ENCODE results near the gene GNAO1.

The GNAO1 gene

DNA sequence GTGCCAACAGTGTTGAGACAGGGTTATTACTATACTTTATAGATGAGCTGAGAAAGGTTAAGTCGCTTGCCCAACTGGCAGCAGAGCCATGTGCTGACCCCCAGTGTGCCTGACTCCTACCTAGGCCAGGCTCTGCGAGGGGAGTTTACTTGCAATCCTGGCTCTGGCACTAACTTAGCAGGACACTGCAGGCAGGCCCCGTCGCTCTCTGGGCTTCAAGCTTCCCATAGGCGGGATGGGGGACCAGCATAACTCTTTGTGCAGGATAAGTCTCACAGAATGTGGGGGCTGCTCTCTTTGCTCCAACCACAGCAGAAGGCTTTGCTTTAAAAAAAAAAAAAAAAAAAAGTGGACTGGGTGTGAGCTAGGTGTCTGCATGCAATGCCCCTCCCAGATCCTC, 102.7 kb downstream of the GNAO1 start:
- DNase-seq (ENCODE audit: low spot score): no peak

DNA sequence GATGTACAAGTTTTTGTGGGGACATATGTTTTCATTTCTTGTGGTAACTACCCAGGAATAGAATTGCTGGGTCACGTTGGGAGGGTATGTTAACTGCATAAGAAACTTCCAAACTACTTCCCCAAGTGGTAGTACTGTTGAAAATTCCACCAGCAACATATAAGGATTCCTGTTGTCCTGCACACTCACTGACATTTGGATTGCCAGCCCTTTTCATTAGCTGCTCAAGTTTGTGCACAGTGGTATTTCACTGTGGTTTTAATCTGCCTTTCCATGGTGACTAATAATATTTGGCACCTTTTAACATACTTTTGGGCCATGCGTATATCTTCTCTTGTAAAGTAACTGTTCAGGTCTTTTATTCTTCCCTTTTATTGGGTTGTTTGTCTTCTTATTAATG, 103.3 kb downstream of the GNAO1 start:
- DNase-seq (ENCODE audit: low spot score): no peak

DNA sequence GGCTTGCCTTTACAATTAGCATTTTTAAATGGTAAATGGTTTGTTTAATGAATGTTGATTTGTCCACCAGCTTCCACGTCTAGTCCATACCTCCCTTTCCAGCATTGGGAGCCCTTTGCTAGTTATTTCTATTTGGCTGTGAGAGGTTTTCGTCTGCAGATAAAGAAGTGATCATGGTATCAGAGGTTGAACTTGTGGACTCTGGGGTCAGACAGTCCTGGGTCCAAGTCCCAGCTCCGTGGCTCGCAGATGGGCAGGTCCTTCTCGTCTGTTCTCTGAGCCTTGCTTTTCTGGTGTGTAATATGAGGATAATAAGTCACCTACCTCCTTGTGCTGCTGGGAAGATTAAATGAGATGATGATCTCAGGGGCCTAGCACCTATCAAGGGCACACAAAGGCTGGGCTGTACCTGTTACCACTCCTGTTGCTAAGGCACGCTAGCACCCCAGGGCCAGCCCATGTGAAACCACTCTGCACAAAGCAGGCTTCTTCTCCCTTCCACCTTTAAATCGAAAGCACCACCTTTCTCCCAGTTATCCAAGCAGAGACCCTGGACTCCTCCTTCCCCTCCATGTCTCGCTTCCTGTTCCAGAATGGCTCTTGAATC, 103.9 kb downstream of the GNAO1 start:
- no peak for DNase-seq (ENCODE audit: low spot score)

DNA sequence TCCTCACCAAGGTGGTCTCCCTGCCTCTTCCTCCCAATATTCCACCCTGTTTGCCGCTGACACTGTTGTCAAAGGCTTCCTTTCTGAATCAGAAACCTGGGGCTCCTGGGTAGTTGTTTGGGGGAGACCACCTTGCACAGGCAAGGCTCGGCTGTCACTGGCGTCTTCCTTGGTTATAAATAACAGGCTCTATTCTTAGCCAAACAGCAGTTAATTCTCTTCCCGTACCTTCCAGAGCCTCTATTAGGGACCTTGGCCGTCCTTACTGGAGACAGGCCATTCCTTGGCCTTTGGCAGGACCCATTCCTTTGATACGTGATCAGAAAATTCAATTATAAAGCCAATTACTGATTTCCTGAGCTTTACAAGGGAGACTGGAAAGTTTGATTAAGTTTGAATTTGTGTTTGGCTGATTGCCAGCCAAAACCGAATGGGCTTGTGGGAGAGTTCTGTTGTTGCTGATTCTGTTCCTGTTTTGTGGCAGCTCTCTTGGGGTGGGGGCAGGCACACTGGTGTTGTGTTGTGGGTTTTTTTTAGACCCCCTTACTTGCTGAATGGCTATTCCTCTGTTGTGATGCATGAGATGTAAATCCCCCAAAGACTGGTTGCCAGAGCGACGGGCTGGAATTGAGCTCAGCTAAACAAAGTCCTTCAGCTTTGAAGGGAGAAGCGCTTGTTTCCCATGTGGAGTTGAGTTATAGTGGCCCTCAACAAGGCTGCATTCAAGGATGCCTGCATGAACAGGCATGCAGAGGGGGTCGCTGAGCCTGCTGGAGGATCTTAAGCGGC, 104.6 kb downstream of the GNAO1 start:
- no peak for DNase-seq (ENCODE audit: low spot score)

DNA sequence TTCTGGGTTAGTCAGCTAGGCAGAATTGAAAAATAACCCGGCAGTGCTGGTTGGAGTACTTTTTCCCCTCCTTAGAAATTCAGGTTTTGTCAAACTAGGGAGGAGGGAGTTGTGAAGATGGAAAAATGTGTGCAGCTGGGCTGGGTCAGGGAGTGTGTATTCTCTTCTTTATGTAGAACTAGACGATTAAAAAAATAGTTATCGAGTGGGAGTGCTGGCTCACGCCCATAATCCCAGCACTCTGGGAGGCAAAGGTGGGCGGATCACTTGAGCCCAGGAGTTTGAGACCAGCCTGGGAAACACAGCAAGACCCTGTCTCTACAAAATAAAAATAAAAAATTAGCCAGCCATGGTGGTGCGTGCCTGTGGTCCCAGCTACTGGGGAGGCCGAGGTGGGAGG, 106.4 kb downstream of the GNAO1 start:
- no peak for DNase-seq (ENCODE audit: low spot score)

DNA sequence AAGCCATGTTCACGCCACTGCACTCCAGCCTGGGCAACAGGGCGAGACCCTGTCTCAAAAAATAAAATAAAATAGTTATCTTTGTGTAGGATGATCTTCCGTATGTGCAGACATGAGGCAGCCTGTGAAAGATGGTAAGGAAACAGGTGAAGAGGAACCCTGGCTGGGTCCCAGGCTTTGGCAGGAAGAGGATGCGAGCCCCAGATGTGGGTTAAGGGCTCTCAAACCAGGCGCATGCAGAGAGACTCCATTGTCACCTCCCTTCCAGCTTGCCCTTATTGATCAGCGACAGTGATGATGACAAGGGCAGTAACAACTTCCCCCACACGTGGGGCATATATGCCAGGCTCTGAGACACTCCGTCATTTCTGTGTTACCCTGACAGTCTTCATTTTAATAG, 106.8 kb downstream of the GNAO1 start:
- no peak for DNase-seq (ENCODE audit: low spot score)

DNA sequence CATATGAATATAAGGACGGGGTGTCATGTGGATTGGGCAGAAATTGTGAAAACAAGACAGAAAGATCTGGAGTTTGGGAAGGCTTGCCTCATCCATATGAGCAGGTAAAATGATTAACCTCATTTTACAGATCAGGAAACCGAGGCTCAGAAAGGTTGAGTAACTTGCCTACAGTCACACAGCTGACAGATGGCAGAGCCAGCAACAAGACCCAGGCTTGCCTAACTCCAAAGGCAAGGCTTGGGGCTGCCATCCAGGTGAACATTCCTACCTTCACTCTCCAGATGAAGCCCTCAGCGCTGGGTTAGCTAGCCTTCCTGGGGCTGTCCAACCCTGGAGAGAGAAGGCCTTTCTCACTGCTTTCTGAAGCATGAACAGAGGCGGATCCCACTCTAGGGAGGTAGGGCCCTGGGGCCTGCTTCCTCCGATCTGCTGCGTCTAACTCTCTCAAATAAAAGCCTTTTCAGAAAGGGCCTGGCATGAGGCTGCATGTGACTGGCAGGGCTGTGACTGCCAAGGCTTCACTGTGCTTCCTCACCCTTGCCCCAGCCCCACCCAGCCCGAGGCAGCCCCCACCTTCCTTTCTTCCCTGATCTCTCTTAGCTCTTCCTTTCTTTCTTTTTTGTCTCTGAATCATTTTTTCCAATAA, 107.8 kb downstream of the GNAO1 start:
- DNase-seq (ENCODE audit: low spot score): no peak

DNA sequence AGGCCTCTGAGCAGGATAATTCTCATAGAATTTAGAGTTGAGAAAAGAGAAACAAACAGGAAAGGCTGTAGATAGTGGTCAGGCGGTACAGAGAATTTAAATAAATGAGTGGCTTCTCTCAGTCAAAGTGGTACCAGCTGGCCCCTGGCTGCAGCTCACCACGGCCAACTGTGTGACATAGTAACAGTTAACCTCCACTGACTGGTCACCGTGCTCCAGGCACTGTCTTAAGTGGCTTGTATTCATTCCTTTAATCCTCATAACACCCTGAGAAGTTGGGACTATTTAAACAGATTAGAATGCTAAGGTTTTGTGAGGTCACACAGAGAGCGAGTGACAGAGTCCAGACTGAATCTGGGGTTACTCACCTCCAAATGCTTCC, 108.9 kb downstream of the GNAO1 start:
- no peak for DNase-seq (ENCODE audit: low spot score)

DNA sequence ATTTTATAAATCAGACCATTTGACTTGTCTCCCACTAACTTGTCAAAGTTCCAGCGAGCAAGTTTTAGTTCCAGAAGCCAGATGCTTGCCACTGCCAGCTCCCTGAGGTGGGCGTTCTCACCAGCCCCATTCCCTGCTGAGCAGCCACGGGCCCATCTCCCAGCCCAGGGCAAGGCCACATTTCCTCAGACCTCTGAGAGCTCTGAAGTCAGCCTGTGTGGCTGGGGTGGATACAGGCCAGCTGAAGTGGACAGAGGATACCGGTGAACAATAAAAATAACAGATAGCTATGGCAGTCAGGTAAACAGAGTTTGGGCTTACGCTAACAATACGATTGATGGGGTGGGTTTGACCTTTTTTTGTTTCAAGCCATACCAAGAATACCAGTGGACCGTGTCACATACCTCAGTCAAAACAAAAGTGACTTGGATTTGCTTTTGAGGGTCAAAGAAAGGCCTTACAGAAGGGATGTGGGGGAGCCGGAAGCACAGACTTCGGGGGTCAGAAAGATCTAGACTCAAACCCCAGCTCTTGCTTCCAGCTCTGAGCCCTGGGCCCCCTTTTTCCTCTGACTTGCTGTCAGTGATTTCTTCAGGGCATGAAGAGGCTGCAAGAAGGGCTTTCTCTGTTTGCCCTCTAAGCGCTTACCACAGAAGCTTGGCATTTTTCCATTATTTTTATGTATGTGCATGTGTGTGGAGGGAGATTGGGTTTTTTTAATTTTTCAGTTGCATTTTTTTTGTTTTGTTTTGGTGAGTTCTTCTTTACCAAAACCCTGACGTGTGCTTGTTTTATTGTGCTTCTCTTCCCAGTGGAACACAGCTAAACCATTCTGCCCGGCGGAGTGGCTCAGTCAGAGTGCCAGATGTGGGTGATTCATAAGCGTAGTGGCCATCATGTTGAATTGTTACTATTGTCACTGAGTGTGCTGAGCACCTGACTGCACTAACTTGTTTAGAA, 109.9 kb downstream of the GNAO1 start:
- DNase-seq (ENCODE audit: low spot score): no peak

DNA sequence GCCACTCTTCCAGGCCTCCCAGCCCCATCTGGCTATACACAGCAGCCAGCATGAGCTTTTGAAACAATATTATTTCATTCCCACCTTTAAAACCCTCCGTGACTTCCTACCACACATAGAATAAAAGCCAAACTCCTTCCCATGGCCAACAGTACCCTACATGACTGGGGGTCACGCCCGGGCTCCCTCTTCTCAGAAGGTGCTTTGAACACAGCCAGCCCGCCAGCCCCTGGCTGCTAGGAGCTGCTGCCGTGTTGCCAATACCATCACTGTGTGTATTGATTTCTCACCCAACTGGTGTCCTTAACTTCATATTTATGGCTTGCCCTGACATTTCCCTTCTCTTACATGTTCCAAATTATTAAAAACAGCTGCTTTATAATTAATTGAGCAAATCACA, 111.2 kb downstream of the GNAO1 start:
- DNase-seq (ENCODE audit: low spot score): no peak

DNA sequence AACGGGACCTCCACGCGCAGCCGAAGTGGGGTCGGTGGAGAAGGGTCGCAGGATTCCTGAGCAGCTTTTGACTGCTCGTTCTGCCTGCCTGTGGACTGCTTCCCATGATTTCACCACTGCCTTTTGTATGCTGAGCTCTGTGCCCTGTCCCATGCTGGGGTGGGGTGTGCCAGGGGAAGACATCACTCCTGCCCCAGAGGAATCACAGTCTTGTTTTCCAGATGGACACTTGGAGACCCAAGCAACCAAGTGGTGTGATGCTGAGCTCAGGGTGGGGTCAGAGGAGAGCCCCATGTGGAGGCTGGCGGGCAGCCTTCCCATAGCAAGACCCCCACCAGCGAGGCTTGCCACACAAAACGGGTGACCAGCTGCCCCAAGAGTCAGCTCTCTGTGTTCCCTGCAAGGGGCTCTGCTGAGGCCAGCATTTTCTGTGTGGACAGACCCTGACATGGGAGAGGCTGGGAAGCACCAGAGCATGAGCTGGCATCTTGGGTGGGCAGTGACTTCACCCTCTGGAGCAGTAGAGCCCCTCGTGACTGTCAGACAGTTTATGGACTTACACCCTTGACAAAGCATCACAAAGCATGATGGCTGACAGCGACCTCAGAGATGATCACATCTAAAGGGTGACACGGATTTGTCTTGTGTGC, 111.9 kb downstream of the GNAO1 start:
- DNase-seq (ENCODE audit: low spot score): no peak

DNA sequence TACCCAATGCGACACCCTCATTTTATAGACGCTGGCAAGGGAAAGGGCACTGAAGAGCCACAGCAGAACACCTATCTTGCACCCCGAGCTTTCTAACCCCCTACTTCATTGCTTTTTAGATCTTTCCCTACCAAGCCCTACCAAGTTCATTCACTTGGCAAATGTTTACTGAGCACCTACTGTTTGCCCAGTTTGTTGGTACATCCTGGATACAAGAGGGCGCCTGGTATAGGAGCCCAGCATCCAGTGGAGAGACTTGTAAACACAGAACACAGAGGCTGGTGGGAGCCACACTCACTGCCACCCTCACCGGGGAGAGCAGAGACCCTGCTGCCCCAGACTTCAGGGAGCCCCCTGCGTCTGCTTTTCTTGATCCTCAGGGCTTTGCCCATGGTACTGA, 112.6 kb downstream of the GNAO1 start:
- DNase-seq (ENCODE audit: low spot score): no peak

DNA sequence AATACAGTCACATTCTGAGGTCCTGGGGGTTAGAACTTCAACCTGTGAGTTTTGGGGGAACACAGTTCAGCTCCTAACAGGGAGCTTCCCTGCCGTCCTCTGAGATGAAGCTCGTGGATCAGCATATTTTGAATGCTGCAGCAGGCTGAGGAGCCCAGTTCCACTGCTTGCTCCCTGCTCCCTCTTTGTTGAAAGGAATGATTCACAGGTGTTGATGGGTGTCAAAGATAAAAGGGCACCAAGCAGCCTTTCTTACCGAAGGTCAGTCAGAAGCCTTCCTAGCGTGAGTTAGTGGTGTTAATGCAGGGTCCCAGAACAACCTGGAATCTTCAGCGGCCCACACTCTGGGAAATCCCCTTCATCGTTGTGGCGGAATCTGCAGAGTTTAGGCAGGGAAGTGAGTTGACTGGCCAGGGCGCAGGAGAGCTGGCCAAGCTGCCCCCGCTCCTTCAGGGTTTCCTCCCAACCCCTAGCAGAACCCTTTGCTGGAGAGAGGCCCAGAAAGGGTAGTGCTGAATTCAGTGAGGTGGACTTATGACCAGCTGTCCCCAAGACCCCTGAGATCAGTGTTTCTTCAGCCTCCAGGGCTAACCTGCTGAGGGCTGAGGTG, 114.8 kb downstream of the GNAO1 start:
- no peak for DNase-seq (ENCODE audit: low spot score)

DNA sequence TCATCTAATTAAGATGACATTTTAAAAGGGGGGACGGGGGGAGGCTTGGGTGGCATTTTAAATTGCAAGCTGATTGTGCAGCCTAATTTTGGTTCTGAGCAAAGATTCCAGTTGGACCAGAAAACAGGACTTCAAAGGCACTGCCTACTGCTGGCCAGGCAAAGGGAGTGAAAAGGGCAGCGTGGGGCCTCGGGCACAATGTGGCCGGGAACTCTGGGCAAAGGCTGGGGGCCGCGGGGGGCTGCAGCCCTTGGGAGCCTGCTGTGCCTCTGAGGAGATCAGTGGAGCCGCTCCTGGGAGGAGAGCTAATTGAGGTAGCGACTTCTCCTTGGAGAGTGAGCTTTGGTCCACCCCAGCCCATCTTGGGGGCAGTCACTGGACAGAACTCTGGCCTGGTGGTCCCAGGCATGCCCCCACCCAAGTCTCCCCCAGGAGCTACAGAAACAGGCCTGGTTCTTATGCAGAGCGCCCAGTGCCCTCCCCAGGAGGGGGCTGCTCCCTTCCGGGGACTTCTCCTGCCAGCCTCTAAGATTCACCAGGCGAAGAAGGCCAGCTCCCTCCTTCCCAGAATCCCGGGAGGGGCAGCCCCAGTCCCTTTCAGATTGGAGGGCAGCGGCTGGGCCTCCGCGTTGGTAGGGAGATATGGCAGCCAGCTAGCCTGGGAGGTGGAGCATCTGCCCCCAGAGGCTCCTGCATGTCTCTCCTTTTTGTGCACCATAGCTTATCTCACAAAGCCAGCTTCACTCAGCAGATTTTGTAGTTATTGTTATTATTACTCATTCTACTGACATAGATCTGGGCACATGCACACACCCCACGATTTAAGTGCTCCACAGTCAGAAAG, 115.6 kb downstream of the GNAO1 start:
- DNase-seq (ENCODE audit: low spot score): no peak

DNA sequence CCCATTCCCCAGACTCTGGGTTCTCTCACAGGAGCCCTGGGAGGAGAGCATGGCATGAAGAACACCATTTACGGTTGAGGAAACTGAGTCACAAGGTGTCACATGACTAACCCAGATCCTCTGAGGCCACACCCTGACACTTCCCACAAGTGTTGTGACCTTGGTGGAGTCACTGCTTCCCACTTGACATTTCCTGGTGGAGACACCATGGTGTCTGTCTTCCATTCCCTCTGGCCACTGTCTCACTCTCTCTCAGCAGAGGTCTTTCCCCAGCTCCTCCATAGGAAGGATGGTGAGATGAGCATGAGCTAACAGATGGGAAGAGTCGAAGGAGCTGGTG, 116.2 kb downstream of the GNAO1 start:
- no peak for DNase-seq (ENCODE audit: low spot score)

DNA sequence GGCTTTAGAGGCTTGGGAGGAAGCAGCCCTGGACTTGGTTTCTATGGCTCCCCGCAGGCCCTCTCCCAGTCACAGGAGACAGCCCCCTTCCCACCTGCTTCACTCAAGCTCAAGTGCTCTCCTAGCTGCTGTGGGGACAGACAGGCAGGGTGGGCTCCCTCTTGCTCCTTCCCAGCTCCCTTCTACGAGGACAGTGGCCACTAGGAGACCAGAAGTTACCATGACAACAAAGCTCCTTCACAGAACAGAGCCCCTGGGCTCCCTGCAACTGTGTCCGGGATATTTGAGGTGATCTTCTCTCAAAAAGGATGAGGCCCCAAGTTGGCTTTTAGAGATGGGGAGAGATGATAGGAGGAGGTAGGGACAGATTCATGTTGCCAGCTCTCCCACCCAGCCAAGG, 117.7 kb downstream of the GNAO1 start:
- DNase-seq (ENCODE audit: low spot score): no peak

DNA sequence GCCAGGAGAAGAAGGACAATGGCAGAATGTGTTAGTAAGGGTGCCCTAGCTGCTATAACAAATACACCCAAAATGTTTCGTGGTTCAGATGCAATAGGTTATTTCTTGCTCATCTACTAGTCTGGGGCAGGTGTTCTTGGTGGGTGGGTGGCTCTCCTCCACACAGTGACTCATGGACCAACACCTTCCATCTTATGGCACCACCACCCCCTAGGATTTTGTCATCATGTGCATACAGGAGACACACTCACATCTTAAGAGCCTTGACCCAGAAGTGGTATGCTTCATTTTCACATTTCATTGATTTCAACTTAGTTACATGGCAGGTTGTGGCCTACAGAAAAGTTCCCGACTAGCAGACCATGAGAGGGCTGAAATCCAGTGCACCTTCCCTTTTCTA, 119.4 kb downstream of the GNAO1 start:
- DNase-seq (ENCODE audit: low spot score): no peak

DNA sequence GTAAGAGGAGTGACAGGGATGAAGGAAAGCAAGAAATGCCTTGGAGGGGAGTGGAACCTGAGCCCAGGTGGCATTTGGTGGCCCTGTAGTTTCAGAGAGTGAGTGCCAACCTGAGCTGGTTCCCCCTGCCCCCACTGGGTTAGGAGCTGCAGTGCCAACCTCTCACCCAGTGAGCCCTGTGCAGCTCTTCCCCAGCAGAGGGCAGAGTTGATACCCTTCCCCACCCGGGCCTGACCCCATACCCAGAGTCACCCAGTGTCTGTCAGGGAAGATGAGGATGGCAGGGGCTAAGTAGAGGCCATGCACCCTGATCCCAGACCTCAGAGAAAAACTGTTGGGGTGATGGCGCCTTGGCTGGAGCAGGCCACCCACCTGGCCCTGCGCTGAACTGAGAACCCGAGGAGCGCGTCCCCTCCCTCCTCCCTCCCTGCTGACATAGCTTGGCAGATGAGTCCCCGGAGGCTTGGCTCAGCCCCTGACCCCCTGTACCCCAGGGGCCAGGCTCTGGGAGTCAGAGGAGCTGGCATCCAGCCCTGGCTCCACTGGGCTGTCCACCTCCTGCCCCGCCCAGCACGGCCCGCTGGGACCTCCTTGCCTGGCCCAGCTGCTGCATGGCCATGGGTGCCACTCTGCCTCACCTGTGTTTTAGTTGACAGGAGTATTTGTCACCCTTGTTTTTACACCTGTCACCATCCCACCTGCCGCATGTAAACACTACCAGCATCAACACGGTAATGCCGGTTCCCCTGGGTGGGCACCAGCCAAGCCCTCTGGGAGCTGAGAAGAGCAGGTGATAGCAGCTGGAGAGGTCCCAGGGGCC, 120.1 kb downstream of the GNAO1 start:
- DNase-seq (ENCODE audit: low spot score): no peak

DNA sequence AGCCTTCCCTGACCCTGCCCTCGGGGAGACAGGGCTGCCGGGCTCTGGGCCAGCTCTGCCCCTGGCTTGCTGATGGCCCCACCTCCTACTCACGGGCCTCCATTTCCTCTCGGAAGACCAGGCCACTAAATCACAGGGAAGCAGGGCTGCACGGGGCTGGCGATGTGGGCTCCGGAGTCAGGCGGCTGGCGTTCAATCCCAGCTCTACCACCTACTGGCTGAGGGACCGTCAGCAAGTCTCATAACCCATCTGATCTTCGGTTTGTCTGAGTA, 120.7 kb downstream of the GNAO1 start:
- no peak for DNase-seq (ENCODE audit: low spot score)

DNA sequence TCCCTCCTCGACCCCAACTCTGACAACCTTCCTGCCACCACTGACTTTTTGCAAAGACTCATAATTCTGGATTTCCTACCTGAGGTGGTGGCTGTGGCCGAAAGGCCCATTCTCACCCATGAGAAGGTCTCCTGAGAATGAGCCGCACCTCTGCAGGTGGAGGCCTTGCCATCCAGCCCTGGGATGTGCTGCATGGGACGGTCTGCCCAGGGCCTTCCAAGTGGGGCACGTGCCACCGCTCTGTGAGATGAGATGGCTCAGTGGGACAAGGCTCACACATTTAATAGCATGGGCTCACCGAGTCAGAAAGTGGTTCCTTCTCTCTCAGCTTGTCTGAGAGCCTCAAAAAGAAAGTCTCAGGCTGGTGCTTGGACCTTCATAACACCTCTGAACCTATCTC, 121.3 kb downstream of the GNAO1 start:
- no peak for DNase-seq (ENCODE audit: low spot score)

Measured in hematopoietic multipotent progenitor cell treated with erythropoietin and hydrocortisone succinate and interleukin-3 and kit ligand, for 15 days (in vitro differentiated cells).